HG03064 (cell line): ENCODE results near the gene WIPF3.

Experiments
- ATAC-seq: cut with Tn5 transposase; IDR thresholded peaks from one replicate; pipeline ENCODE4 v1.9.1; 2021; ENCODE audit warnings: low read depth; ENCODE audit not compliant: unreplicated experiment

WIPF3 gene, protein sequence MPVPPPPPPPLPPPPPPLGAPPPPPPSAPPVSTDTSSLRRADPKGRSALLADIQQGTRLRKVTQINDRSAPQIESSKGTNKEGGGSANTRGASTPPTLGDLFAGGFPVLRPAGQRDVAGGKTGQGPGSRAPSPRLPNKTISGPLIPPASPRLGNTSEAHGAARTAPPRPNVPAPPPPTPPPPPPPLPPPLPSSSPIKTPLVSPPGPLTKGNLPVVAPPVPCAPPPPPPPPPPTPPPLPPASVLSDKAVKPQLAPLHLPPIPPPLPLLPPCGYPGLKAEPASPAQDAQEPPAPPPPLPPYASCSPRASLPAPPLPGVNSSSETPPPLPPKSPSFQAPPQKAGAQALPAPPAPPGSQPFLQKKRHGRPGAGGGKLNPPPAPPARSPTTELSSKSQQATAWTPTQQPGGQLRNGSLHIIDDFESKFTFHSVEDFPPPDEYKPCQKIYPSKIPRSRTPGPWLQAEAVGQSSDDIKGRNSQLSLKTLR

GRCh38 chr7:29806208-29806994 is at the start of gene WIPF3:
TSS of gene WIPF3 (plus strand) at chr7:29806508. CDS start at chr7:29834725, 28,217 bp downstream.
- ATAC-seq: no peak

DNA sequence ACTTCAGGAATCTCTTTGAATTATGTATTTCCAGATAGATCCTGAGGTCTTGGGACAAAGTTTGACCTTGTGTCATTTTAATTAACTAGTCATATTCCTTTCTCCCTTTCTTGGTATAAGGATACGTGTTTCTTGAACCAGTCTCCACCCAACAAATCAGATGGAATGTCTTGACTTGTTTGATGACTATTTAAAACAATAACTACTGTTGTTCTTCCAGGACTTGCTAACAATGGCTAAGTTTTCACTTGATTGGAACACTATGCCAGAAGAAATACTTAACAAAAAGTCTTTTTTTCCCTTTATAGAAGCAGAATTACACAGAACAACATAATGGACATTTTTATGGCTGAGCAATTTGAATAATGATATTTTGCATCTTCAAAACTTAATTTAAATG is 43.0 kb upstream of the WIPF3 start:
- ATAC-seq: no peak

GRCh38 chr7:29764227-29764626 is 42.1 kb upstream of the WIPF3 start:
- no peak for ATAC-seq

DNA sequence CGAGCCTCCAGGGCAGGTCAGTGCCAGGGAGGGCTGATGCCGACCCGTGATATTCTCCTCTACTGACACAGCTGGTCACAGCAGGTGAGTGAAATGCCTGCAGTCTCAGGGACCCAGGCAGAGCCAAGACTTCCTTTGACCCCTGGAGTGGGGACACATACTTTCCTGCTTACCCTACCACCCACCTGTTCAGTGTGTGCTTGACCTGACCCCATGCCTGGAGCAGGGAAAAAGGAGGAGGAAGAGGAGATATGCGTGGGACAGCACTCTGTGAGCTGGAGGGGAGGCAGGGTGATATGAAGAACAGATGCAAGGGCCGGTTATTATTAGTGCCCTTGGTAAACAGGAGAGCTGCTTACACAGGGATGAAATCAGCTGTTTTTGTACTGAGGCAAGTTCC is 40.8 kb upstream of the WIPF3 start:
- ATAC-seq: no peak

DNA sequence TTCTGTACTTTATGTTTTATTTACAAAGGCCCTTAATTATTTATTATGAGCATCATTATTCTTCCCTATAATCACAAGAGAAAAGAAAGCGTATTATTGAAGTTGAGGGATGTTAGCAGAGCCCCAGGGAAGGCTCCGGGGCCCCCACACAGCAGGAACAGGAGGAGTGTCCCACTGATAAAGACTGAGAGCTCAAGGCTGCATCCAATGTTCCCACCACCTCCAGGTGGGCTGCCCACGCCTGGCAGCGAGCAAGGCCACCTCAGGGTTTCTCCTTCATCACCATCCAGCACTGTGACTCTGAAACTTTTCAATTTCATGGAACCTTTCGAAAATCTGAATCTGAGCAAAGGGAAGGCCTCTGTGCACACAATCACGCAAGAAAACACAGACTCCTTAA is 35.9 kb upstream of the WIPF3 start:
- no peak for ATAC-seq

GRCh38 chr7:29771081-29771816 is 35.1 kb upstream of the WIPF3 start:
- no peak for ATAC-seq

DNA sequence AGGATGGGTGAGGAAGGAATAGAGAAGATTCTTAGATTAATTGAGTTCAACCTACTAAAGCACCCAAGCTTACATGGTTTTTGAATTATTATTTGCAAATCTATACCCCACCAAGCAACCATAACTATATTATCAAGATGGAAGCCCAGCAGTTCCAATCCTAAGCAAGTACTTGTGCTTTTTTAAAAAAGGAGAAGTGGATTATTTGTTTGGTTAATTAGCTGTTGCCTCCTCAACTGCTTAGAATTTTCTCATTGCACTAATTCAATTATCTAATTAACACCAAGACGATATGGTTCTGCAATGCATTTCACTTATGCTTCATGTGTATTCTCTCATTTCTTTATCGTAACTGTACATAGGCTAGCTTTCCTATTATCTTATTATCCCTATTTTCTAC is 27.3 kb upstream of the WIPF3 start:
- no peak for ATAC-seq

DNA sequence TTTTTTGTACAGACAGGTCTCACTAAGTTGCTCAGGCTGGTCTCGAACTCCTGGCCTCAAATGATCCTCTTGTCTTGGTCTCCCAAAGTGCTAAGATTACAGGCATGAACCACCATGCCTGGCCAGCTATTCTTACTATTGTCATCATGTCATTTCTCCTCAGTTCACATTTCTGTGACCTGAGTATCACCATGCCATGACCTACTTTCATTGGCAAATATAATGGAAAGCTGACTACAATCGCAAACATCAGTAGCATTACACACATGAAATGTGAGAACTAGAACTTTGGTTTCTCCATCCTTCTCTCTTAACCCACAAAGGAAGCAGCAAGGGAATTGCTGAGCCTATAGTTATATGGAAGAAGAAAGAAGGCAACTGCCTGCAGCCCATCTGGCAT is 26.0 kb upstream of the WIPF3 start:
- ATAC-seq: no peak

DNA sequence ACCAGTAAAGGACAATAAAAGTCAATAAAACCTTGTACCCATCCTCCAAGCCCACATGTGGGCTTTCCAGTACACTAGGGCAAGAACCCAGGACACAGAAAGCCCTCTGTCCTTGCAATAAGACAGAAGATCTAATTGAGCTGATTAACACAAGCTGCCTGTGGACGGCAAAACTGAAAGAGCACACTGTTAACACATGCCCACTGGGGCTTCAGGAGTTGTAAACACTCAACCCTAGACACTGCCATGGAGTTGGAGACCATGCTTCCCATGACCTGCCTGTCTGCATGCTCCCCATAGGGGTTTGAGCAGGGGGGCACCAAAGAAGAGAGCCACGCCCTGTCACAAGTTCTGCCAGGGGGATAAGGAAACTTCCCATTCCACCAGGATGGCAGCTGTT is 22.6 kb upstream of the WIPF3 start:
- no peak for ATAC-seq

- no peak for ATAC-seq
These were observed 12.8 kb upstream of the WIPF3 start for GRCh38 chr7:29793507-29793906.

DNA sequence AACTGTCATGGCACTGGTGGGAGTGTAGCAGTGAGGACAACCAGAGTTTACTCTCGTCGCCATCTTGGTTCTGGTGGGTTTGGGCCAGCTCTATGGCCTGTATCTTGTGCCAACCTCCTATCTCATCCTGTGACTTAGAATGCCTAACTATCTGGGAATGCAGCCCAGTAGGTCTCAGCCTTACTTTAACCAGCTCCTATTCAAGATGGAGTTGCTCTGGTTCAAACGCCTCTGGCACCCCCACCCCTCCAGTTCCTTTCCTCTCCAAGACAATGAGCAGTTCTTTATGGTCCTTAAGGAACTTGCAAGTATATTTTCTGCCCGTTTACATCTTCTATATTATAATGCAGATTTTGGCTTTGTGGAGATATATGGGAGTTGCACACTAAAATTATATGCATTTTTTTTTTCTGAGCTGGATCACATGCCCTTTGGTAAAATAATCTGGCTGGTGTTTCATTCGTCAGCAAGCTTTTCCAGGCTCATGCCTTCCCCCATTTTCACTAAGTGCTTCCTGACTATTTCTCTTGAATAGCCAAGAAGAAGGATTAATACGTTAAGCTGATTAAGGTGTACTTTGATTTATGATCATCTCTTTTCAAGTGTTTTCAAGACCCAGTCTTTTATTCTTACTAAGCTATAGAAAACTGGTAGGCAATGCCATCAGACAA is 11.2 kb upstream of the WIPF3 start:
- ATAC-seq: no peak

GRCh38 chr7:29795696-29796580 is 10.4 kb upstream of the WIPF3 start:
- no peak for ATAC-seq

GRCh38 chr7:29797112-29797944 is 9.0 kb upstream of the WIPF3 start:
- no peak for ATAC-seq

DNA sequence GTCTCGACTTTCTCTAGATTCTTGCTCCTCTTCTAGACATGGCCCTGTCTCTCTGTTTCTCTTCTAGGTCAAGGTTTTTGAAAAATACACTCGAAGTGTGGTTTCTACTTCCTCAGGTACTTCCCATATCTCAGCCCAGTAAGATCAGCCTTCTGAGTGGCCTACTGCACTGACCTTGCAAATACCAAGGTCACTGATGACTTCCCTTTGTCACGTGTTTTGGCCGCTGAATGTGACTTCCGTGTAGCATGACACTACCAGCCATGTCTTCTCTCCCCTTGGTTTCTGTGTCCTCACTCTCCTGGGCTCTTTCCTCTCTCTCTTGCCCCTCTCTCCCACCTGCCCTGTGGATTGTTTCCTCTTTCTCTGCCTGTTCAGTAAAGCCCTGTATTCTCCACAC is 7.9 kb upstream of the WIPF3 start:
- no peak for ATAC-seq

- no peak for ATAC-seq
These were observed 4.4 kb upstream of the WIPF3 start for GRCh38 chr7:29801929-29802328.

DNA sequence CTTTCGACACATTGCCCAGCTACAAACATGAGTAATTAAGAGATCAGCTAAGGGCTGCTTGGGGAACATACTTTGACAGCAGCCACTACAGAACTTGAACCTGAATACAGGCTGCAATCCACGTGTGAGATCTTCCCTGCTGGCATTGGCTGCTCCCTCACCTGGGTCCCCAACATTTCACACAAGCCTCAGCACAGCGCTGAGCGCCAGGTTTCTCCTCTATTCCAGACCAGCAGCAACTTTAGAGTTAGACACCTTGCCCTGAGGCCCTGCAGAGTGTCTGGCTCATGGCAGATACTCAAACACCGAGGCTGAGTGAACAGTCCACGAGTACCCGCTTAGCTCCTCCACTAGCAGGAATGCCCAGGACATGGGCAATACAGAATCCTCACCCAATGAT is 1.3 kb upstream of the WIPF3 start:
- ATAC-seq: no peak

GRCh38 chr7:29805886-29806207 is 461 bp upstream of the WIPF3 start:
- ATAC-seq: no peak

- ATAC-seq: no peak
These were observed 910 bp downstream of the WIPF3 start for GRCh38 chr7:29806995-29807841.
